ENCODE results near the gene KCNJ5. TPM values are rescaled to one million over a fixed set of nuclear protein-coding genes. Genes with fewer than 3 reads are reported as not detected.

KCNJ5 gene
- total RNA-seq: 2.0 TPM

- DNase-seq: no peak
Measured at GRCh38 chr11:128890543-128891368, at the start of gene KCNJ5. Gene KCNJ5 (plus strand): TSS chr11:128891356. CDS start chr11:128911274, 19,918 bp downstream.

GRCh38 chr11:128841461-128842072 lies 49.6 kb upstream of the KCNJ5 start:
- no peak for DNase-seq

- no peak for DNase-seq
Measured at GRCh38 chr11:128843198-128843785, 47.9 kb upstream of the KCNJ5 start.

GRCh38 chr11:128845334-128845780 lies 45.8 kb upstream of the KCNJ5 start:
- DNase-seq: no peak

- DNase-seq: no peak
Measured at GRCh38 chr11:128846985-128847384, 44.2 kb upstream of the KCNJ5 start.

- DNase-seq: no peak
Measured at GRCh38 chr11:128848815-128849455, 42.2 kb upstream of the KCNJ5 start.

GRCh38 chr11:128852327-128853023 lies 38.7 kb upstream of the KCNJ5 start:
- DNase-seq: no peak

GRCh38 chr11:128853559-128853958 lies 37.6 kb upstream of the KCNJ5 start:
- DNase-seq: no peak

GRCh38 chr11:128854841-128855240 lies 36.3 kb upstream of the KCNJ5 start:
- DNase-seq: no peak

- DNase-seq: no peak
Measured at GRCh38 chr11:128856241-128856640, 34.9 kb upstream of the KCNJ5 start.

GRCh38 chr11:128857341-128857740 lies 33.8 kb upstream of the KCNJ5 start:
- DNase-seq: no peak

GRCh38 chr11:128859563-128860441 lies 31.4 kb upstream of the KCNJ5 start:
- no peak for DNase-seq

GRCh38 chr11:128860571-128861361 lies 30.4 kb upstream of the KCNJ5 start:
- no peak for DNase-seq

- DNase-seq: no peak
Measured at GRCh38 chr11:128862406-128862805, 28.8 kb upstream of the KCNJ5 start.

- DNase-seq: no peak
Measured at GRCh38 chr11:128862908-128863660, 28.1 kb upstream of the KCNJ5 start.

GRCh38 chr11:128865490-128865889 lies 25.7 kb upstream of the KCNJ5 start:
- no peak for DNase-seq

GRCh38 chr11:128867277-128867676 lies 23.9 kb upstream of the KCNJ5 start, which contains the start of gene KCNJ1:
Gene KCNJ1 (minus strand): TSS chr11:128867296. CDS start chr11:128840243, 27,053 bp downstream.
- no peak for DNase-seq

GRCh38 chr11:128868841-128869671 lies 22.1 kb upstream of the KCNJ5 start:
- no peak for DNase-seq
